ENCODE data around the gene KCNIP4. TPM values are rescaled to one million over a fixed set of nuclear protein-coding genes. Genes with fewer than 3 reads are reported as not detected.

KCNIP4 gene
- total and polyA plus RNA-seq, 10 of the 15 experiments (the other 5 are each of a cell fraction or from before 2014, with no cell fraction given): 0.03 to 0.23 (median 0.13) TPM; not detected in 7

- Histone ChIP-seq H3K36me3 (ENCODE audit: control insufficient read depth in 2 of 2, insufficient read depth in 2 of 2, low read length in 1 of 2) (no peaks in the 10 kb centered on the region), H3K79me2 (ENCODE audit: control insufficient read depth, insufficient read depth, low read length) (no peaks in the 10 kb centered on the region), H3K4me1 (ENCODE audit: control insufficient read depth, insufficient read depth, low read length) (no peaks in the 10 kb centered on the region), H2AFZ (ENCODE audit: control insufficient read depth, low read depth, low read length) (no peak overlapping the region), H3K9me3 (replicated peaks; ENCODE audit: control insufficient read depth, insufficient read depth, low read length) (no peaks in the 10 kb centered on the region; the same call in 2 of the 3 replicates), H3K27me3 (replicated peaks in 1 of 2; ENCODE audit: control insufficient read depth in 2 of 2, insufficient read depth in 2 of 2, low read length in 1 of 2) (no peaks in the 10 kb centered on the region), H3K4me3 (no peak overlapping the region), H3K4me2 (ENCODE audit: control insufficient read depth, insufficient read depth) (no peak overlapping the region), H4K20me1 (ENCODE audit: control insufficient read depth, insufficient read depth) (no peaks in the 10 kb centered on the region), H3K9ac (ENCODE audit: control insufficient read depth, insufficient read depth, low read length) (no peak overlapping the region), H3K27ac (ENCODE audit: control insufficient read depth, insufficient read depth) (no peak overlapping the region)
- FAIRE-seq: no peak
- ChIA-PET CTCF (no interaction called here), SMC1A (ENCODE audit: uncharacterized antibody, unreplicated experiment) (interaction anchor here (0.7 kb wide), 1 partner anchor 55 kb away, joined by 3 read pairs; no protein-coding TSS in a partner anchor), POLR2A (no interaction called here), RAD21 (ENCODE audit: unreplicated experiment) (no interaction called here)
- 0% methylated on average over 1 of the region's 1 CpG for WGBS (ENCODE audit: insufficient coverage, insufficient replicate concordance, low lambda C conversion rate, missing lambda C conversion rate)
- intact Hi-C loops (cut with micrococcal nuclease; ENCODE audit: unreplicated experiment): no loop called here
- no peak for ATAC-seq
- TF ChIP-seq RFX5 (IDR thresholded peaks at IDR 0.05; ENCODE audit: low read depth, low read length) (no peak), NBN (IDR thresholded peaks at IDR 0.05) (no peak), IRF5 (IDR thresholded peaks at IDR 0.05; ENCODE audit: borderline replicate concordance) (no peak), SP1 (IDR thresholded peaks at IDR 0.05; ENCODE audit: low read depth, low read length) (no peak), BHLHE40 (IDR thresholded peaks at IDR 0.05; ENCODE audit: borderline replicate concordance in 1 of 2, low read depth in 2 of 2, low read length in 1 of 2) (no peak), ESRRA (IDR thresholded peaks at IDR 0.05; ENCODE audit: low read length) (no peak), EZH2 (IDR thresholded peaks at IDR 0.05; ENCODE audit: borderline replicate concordance, control insufficient read depth, low read depth, low read length) (no peak), RCOR1 (conservative IDR thresholded peaks at IDR 0.05; ENCODE audit: low read depth, low read length) (no peak), RBBP5 (conservative IDR thresholded peaks at IDR 0.05) (no peak), ZSCAN29 (IDR thresholded peaks at IDR 0.05) (no peak)
- in situ Hi-C loops (cut with MboI): no loop called here
- no peak for DNase-seq (ENCODE audit: low read depth, low spot score)
- no TSS peak for BruUV-seq (replicated peaks)
These were observed 902.4 kb downstream of the KCNIP4 start for GRCh38 chr4:21046141-21046540.

Data from GM12878 (cell line).